ENCODE measurements around the gene LMAN2. TPM values are rescaled to one million over a fixed set of nuclear protein-coding genes. Genes with fewer than 3 reads are reported as not detected.

Gene LMAN2
- total RNA-seq, 1 donor from 2014 or later = 166 TPM

- no peak for DNase-seq (ENCODE audit: extremely low spot score in 2 of 2)
- Histone ChIP-seq H3K36me3 (no peaks in the 10 kb centered on the region), H3K27me3 (no peaks in the 10 kb centered on the region), H3K9me3 (no peaks in the 10 kb centered on the region), H3K4me3 (no peak overlapping the region), H3K27ac (peak overlapping the region; percentile 62), H3K4me1 (peaks cover 44% of the 10 kb centered on the region)
- TF ChIP-seq POLR2A (IDR thresholded peaks at IDR 0.05) (no peak), POLR2AphosphoS5 (IDR thresholded peaks at IDR 0.05; ENCODE audit: insufficient read depth in 1 of 2, low read depth in 1 of 2) (no peak)
- TF ChIP-seq, protein P1, sequence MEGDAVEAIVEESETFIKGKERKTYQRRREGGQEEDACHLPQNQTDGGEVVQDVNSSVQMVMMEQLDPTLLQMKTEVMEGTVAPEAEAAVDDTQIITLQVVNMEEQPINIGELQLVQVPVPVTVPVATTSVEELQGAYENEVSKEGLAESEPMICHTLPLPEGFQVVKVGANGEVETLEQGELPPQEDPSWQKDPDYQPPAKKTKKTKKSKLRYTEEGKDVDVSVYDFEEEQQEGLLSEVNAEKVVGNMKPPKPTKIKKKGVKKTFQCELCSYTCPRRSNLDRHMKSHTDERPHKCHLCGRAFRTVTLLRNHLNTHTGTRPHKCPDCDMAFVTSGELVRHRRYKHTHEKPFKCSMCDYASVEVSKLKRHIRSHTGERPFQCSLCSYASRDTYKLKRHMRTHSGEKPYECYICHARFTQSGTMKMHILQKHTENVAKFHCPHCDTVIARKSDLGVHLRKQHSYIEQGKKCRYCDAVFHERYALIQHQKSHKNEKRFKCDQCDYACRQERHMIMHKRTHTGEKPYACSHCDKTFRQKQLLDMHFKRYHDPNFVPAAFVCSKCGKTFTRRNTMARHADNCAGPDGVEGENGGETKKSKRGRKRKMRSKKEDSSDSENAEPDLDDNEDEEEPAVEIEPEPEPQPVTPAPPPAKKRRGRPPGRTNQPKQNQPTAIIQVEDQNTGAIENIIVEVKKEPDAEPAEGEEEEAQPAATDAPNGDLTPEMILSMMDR (IDR thresholded peaks at IDR 0.05) = no peak
- intact Hi-C loops (cut with DNase I) = no loop called here
Measured at GRCh38 chr5:177374211-177374610, 22.7 kb upstream of the LMAN2 start.

- H3K9me3 ChIP-seq = no peaks in the 10 kb centered on the region
- H3K4me3 ChIP-seq = no peak overlapping the region
- no peak for DNase-seq (ENCODE audit: extremely low spot score in 2 of 2)
- H3K27ac ChIP-seq = peak overlapping the region; percentile 62
- no peaks in the 10 kb centered on the region for H3K36me3 ChIP-seq
- intact Hi-C loops (cut with DNase I) = no loop called here
- peaks cover 44% of the 10 kb centered on the region for H3K4me1 ChIP-seq
- no peak for TF ChIP-seq POLR2AphosphoS5 (IDR thresholded peaks at IDR 0.05; ENCODE audit: insufficient read depth in 1 of 2, low read depth in 1 of 2)
- TF ChIP-seq, protein P1 (IDR thresholded peaks at IDR 0.05) = no peak
- no peak for TF ChIP-seq POLR2A (IDR thresholded peaks at IDR 0.05)
- no peaks in the 10 kb centered on the region for H3K27me3 ChIP-seq
Measured at GRCh38 chr5:177373806-177374205, 22.3 kb upstream of the LMAN2 start.

DNA sequence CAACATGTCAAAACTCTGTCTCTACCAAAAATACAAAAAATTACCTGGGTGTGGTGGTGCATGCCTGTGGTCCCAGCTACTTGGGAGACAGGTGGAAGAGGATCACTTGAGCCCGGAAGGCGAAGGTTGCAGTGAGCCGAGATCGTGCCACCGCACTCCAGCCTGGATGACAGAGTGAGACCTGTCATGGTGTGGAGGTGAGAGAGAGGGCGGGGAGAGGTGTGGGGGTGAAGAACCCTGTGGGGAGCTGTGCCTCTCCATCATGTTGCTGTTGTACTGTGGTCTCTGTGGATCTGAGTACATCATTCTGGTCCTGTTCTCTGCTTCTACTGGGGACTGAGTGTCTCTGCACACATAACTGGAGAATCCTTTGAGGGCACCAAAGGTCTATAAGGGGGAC, 21.4 kb upstream of the LMAN2 start:
- DNase-seq (ENCODE audit: extremely low spot score in 2 of 2) = no peak
- Histone ChIP-seq H3K36me3 (no peaks in the 10 kb centered on the region), H3K27me3 (no peaks in the 10 kb centered on the region), H3K4me3 (no peak overlapping the region), H3K9me3 (no peaks in the 10 kb centered on the region), H3K4me1 (peaks cover 45% of the 10 kb centered on the region), H3K27ac (peak overlapping the region; percentile 62)
- TF ChIP-seq POLR2A (IDR thresholded peaks at IDR 0.05) (no peak), POLR2AphosphoS5 (IDR thresholded peaks at IDR 0.05; ENCODE audit: insufficient read depth in 1 of 2, low read depth in 1 of 2) (no peak)
- TF ChIP-seq, protein P1 (IDR thresholded peaks at IDR 0.05) = no peak
- intact Hi-C loops (cut with DNase I) = no loop called here

GRCh38 chr5:177372034-177372896, 20.8 kb upstream of the LMAN2 start:
- DNase-seq (ENCODE audit: extremely low spot score in 2 of 2) = no peak
- Histone ChIP-seq H3K36me3 (no peaks in the 10 kb centered on the region), H3K27ac (peak overlapping the region; percentile 72), H3K27me3 (no peaks in the 10 kb centered on the region), H3K9me3 (no peaks in the 10 kb centered on the region), H3K4me3 (no peak overlapping the region), H3K4me1 (peaks cover 52% of the 10 kb centered on the region)
- TF ChIP-seq POLR2AphosphoS5 (IDR thresholded peaks at IDR 0.05; ENCODE audit: insufficient read depth in 1 of 2, low read depth in 1 of 2) = peak in 1 of 2 donors; percentile 12
- TF ChIP-seq, protein P1 (IDR thresholded peaks at IDR 0.05) = no peak
- intact Hi-C loops (cut with DNase I) = no loop called here
